GM12891 (cell line): ENCODE measurements around the gene SAE1.

Source experiments
- PAX5 ChIP-seq: IDR thresholded peaks from 2 replicates; pipeline ENCODE4 v1.6.1; 2011; ENCODE audit warnings: low read length, moderate library complexity, mild to moderate bottlenecking; ENCODE audit not compliant: insufficient read depth, severe bottlenecking
- POLR2A ChIP-seq: IDR thresholded peaks from 2 replicates; pipeline ENCODE4 v1.6.1; 2011; ENCODE audit warnings: low read depth, low read length, control low read depth
- POLR2AphosphoS5 ChIP-seq: IDR thresholded peaks from 2 replicates; pipeline ENCODE4 v1.6.1; 2011; ENCODE audit warnings: low read depth, low read length, control low read depth
- POU2F2 ChIP-seq: IDR thresholded peaks from 2 replicates; pipeline ENCODE4 v1.6.1; 2011; ENCODE audit warnings: low read depth, mild to moderate bottlenecking, control low read depth, low read length, moderate library complexity
- TAF1 ChIP-seq: IDR thresholded peaks from 2 replicates; pipeline ENCODE4 v1.6.1; 2011; ENCODE audit warnings: low read depth, low read length, control low read depth

DNA sequence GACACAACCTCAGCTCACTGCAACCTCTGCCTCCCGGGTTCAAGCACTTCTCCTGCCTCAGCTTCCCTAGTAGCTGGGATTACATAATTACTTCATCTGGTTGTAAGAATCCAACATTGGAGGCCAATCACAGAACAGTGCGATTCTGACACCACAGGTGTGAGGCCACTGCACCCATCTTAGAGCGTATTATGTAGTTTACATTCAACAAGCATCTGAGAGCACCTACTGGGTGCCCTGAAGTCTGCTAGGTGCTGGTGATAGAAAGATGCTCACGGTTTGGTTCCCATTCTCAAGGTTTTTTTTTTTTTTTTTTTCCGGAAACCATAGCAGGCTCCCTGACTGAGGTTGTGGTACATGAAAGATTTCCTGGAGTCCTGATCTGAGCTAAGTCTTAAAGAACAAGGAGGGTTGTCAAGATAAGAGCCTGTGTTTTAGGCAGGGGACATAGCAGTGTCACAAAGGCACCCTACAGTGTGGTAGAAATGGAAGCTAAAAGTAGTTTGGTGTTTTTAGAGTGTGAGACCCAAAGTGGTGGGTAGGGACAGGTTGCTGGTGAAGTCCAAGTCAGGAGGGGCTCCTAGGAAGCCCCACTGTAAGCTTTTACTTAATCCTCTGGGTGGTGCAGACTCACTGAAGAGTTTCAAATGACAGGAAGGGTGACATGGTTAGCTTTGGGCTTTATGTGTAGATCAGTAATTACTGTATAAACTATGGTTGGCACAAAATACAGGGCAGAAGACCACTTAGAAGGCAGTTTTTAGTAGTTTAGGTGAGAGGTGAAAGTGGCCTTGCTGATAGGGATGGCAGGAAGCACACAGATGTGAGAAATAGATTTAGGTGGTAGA lies 15.2 kb downstream of the SAE1 start:
- TF ChIP-seq POLR2AphosphoS5 (no peak), POLR2A (no peak), TAF1 (no peak), POU2F2 (no peak), PAX5 (no peak)
